HUDEP-2 (cell line): ENCODE results near the gene MS4A4A.
"Not testable (repeated sequence)": the region's sequence is repeated elsewhere in the genome, so short reads cannot be mapped to it uniquely, and the experiment has no call there.

Experiments used
- DNase-seq, 76 experiments: peaks; one replicate each; lab custom pipeline; 2025; ENCODE audit not compliant: unreplicated experiment in 76 of 76; lab: John Stamatoyannopoulos, UW

The MS4A4A gene

DNA sequence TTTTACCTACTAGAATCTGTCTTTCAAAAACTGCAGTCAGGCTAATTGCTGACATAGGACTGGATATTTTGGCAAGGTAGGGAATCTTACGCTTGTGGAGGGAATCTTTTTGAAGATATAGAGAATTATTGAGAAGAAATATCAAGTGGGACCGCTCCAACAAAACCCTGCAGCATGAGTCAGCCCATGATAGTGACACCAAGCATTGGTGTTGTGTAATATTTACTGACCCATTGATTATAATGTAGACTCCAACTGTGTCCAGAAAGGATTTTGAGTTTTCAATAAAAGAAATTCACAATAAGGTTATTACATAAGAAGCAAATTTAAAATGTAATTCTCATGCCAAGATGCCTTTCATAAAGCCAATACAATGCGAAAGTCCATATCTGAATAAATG, 20.7 kb downstream of the MS4A4A start:
- DNase-seq: no peak

DNA sequence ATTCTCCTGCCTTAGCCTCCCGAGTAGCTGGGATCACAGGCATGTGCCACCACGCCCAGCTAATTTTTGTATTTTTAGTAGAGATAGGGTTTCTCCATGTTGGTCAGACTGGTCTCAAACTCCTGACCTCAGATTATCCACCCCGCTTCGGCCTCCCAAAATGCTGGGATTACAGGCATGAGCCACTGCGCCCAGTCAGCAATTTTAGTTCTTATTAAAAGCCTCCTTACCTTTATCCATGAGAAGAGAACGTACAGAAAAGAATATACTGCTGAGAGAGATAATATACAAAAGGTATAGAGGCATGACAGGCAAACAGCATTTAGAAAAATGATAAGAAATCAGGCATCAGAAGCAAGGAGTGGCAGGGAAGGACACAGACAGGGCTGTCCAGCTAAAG, 21.4 kb downstream of the MS4A4A start:
- DNase-seq: not testable (repeated sequence)

GRCh38 chr11:60303661-60304060, 23.2 kb downstream of the MS4A4A start:
- no peak for DNase-seq

DNA sequence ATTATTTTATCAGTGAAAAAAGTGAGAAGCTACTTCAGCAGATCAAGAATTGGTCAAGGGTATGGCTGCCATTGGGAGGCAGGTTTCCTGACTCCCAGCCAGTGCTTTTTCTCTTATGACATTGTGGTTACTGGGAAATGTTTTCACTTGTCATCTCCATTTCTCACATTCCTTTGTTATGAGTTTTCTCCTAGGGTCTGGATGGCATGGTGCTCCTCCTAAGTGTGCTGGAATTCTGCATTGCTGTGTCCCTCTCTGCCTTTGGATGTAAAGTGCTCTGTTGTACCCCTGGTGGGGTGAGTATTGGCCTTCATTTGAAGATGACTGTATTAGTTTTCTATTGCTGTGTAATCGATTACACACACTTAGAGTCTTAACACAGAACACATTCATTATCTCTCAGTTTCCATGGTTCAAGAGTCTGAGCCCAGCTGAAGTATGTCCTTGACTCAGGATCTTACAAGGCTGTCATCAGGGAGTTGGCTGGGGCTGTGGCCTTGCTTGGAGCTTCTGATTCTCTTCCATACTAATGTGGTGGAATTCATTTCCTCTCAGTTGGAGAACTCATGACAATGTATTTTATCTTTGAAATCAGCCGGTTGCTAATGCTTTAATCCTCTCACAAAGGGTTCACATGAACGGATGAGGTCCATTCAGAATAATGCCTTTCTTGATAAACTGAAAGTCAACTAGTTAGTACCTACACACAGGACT, 25.6 kb downstream of the MS4A4A start:
- DNase-seq: no peak

- no peak for DNase-seq
Measured at GRCh38 chr11:60307507-60308195, 27.2 kb downstream of the MS4A4A start.

DNA sequence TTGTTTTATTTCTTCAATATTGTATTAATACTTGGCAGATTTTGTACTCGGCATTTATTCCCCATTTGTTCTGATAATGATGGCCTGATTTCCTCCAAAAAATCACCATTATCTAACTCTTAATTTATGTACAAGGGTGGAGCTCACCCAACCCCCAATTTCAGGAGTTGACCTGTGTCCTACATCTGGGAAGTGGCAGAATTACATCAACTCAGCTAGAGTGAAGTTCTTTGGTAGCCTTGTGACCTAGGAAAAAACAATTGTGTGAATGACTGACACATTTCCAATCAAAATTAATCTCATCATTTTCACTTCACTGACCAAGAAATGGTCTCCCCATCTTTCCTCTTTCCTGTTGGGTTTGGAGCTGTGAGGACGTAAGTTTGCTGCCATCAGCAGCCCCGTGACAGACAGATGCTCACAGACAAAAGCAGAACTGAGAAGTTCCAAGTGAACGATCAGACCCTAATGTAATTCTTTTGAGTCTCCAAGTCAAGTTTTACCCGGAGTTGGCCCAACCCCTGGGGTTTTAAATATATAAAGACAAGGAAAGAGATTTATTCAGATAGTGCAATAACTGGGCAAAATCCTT, 30.0 kb downstream of the MS4A4A start:
- no peak for DNase-seq

DNA sequence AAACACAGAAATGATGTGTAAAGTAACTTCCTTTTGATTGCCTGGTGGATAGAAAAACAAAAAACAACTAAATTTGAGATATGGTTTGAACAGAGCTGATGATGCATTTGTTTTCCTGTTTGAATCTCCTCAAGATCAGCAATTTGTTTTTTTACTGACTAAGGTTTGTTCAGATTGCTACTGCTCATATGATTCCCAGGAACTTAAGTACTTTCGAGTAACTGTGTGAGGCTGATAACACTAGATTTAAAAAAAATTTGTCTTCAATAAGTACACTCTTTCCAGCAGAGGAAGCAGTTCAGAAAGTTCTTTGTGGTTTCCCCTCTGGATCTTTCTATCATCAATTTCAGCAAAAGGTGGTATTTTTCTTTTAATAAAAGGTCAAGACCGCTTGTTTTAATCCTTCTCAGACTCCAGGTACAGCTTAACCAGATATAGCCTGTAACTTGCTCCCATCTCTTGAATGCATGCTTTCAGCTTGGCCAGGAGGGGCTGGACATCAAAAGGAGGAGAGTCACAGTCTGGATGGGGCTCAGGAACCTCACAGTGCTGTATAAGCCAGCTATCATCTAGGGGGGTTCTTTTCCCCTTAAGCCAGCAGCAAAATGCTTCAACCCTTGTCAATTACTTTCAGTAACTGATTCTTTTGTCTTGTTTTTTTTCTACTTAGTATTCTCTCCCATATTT, 34.3 kb downstream of the MS4A4A start:
- no peak for DNase-seq

- no peak for DNase-seq
Measured at GRCh38 chr11:60315871-60316270, 35.4 kb downstream of the MS4A4A start.

DNA sequence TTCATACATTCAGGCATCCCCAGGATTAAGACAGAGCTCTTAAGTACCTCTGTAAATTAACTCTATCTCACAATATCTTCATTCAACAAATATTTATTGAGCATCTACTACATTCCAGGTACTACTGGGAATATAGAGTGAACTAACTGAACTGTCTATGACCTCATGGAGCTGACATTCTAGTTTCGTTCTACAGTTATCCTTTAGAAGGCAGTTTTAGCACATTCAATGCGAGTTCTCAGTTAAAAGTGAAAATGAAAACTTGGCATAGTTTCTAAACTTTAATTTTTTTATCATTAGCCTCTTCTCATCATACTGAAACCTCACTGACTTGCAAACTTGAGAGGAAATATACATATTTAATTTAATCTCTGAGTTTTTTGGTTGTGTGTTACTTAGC, 35.9 kb downstream of the MS4A4A start:
- DNase-seq: no peak

GRCh38 chr11:60318726-60319125, 38.3 kb downstream of the MS4A4A start:
- no peak for DNase-seq

DNA sequence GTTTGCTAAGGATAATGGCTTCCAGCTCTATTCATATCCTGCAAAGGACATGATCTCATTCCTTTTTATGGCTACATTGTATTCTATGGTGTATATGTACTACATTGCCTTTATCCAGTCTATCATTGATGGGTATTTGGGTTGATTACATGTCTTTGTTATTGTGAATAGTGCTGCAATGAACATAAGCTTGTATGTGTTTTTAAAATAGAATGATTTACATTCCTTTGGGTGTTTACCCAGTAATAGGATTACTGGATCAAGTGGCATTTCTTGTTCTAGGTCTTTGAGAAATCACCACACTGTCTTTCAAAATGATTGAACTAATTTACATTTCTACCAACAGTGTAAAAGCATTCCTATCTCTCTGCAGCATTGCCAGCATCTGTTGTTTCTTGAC, 40.6 kb downstream of the MS4A4A start:
- no peak for DNase-seq

DNA sequence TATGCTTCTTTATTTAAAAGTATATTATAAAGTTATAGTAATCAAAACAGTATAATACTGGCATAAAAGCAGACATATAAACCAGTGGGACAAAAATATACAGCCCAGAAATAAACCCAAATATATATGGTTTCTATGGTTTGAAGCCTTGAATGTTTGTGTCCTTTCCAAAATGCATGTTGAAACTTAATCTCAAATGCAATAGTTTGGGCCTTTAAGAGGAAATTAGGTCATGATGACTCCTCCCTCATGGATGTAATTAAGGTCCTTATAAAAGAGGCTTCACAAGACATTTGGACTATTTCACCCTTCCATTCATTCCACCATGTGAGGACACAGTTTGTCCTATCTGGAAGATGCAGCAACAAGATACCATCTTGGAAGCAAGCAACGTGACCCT, 46.5 kb downstream of the MS4A4A start, which contains the start of gene MS4A6E:
MS4A6E (plus strand) TSS at position 301 of the 400 bp plus-strand sequence. CDS start 7,641 bp downstream, outside the sequence.
- DNase-seq: no peak

- DNase-seq: no peak
Measured at GRCh38 chr11:60328460-60328859, 48.0 kb downstream of the MS4A4A start.

DNA sequence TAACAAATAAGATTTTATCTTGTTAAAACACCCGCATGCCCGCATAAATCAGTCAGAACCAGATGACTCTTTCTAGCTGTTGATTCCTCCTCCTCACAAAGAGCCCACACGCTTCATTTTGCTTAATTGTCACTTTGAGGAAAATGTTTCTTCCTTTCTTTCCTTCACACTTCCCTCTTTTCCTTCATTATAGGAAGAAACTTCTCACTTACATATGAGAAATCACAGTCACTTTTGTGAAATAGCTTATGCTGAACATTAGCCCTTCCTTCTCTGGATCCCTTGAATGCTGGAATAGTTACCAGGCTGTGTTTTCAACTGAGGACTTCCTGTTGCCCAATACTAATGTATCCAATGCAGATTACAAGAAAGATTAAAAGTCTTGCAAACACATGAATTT, 52.4 kb downstream of the MS4A4A start:
- DNase-seq: no peak

DNA sequence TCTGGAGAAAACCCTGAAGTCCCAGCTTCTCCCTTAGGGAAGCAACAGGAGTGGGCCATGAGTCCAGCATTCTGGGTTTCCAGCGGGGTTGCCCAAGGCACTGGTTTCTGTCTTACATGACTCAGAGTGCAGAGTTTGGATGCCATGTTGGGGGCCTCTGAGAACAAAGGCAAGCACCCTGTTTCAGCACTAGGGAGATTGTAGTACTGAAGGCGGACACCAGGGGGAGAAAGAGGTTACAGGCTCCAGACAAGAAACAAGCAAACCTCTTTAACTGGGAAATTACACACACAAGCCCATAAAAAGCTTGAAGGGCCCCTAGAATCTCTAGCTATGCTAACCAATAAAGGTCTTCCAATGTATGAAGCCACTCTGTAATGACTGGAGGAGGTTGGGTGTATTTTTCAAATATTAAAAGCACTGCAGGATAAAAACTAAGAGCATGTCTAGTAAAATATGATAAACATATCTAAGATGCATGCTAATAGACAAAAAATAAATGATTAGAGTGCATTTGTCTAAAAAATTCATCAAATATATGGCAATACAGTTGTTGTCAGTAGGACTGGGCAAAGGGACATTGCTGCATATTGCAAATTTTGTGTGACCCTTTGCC, 53.6 kb downstream of the MS4A4A start:
- peak in 57 of 76 experiments; percentile 4 to 73 (median 35) for DNase-seq

DNA sequence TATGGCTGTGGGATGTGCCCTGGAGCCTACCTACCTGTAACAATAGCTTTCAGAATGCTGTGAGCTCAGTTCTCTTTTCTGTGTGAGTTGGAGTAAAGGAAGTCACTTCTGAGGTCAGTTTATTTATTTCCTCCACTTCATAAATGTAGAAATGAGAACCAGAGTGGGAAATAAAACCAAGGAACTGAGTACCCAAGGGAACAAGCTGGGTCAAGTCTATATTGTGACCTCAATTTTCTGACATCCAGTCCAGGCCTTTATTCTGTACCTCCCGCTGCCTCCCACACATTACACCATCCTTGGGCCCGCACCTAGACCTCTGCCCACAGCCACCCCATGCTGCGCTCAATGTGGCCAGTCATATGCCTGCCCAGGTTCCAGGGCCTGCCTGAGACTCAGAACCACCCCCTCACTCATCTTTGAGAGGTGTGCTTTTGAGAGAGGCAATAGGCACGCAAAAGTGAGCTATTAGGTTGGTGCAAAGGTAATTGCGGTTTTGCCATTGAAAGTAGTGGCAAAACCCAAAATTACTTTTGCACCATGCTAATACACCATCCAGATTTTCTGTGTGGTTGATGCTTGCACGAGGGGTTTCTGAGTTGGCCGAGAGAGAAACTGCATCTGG, 56.4 kb downstream of the MS4A4A start:
- no peak for DNase-seq

GRCh38 chr11:60338053-60338452, 57.6 kb downstream of the MS4A4A start:
- no peak for DNase-seq

DNA sequence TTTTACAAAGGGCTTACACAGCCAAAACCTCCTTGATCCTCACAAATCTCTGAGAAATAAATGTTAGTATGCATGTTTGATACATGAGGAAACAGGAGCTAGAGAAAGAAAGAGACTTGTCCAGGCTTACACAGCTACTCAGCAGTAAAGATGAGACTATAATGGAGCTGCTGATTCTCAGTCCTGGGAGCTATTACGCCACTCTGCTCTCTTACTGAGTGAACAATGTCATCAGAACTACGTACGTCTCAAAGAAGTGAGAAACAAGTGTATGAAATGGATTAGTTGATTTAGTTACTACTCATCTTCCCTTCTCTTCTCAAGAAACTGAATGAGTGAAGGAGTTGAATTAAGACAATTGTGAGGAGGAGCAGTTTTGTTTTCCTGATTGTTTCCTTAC, 58.9 kb downstream of the MS4A4A start:
- DNase-seq: no peak

- DNase-seq: peak in 1 of 76 experiments; percentile 3
Measured at GRCh38 chr11:60343094-60343704, 62.7 kb downstream of the MS4A4A start.

GRCh38 chr11:60344146-60344545, 63.7 kb downstream of the MS4A4A start:
- DNase-seq: no peak
